A673 (cell line): Measurements from ENCODE around the gene CTF1. TPM values are rescaled to one million over a fixed set of nuclear protein-coding genes. Genes with fewer than 3 reads are reported as not detected.
A peak's percentile ranks its signal among the peaks of the same experiment; 100 is the strongest.

Source experiments
- BruUV-seq: library from RNA; stranded (reverse); fragments of 400-500 nt; replicated peaks from 2 replicates; lab custom pipeline; 2021; lab: Mats Ljungman, UMichigan
- CTCF ChIA-PET: fragments of 300-600 bp; sonication (Branson Sonifier 250); formaldehyde crosslinking; loops from one replicate; lab custom pipeline; 2022; ENCODE audit warnings: antibody characterized with exemption; lab: Charles Lee
- POLR2A ChIA-PET: fragments of 300-600 bp; sonication (Branson Sonifier 250); formaldehyde crosslinking; loops from one replicate; lab custom pipeline; 2022; ENCODE audit warnings: antibody characterized with exemption; ENCODE audit not compliant: low non-redundant PET; lab: Charles Lee
- DNase-seq: peaks from one replicate; pipeline ENCODE4 v3.0.0-alpha.2; 2015; ENCODE audit warnings: low spot score
- H3K27ac ChIP-seq: fragments of 200-600 bp; sonication (generic); 2 replicates; pipeline ENCODE4 v1.5.1; 2016; ENCODE audit warnings: mixed run types, low read depth, mild to moderate bottlenecking, mixed read lengths, antibody characterized with exemption, low read length; ENCODE audit not compliant: poor library complexity, severe bottlenecking
- H3K27me3 ChIP-seq: fragments of 200-600 bp; sonication (generic); replicated peaks from 2 replicates; pipeline ENCODE4 v1.6.1; 2017; ENCODE audit warnings: mixed run types, low read depth, mild to moderate bottlenecking, mixed read lengths, antibody characterized with exemption, low read length; ENCODE audit not compliant: insufficient read depth, poor library complexity
- H3K36me3 ChIP-seq: fragments of 200-600 bp; sonication (generic); 2 replicates; pipeline ENCODE4 v1.6.1; 2016; ENCODE audit warnings: mixed run types, mild to moderate bottlenecking, mixed read lengths, antibody characterized with exemption, low read length; ENCODE audit not compliant: insufficient read depth, poor library complexity, severe bottlenecking
- H3K4me1 ChIP-seq: fragments of 200-600 bp; sonication (generic); 2 replicates; pipeline ENCODE4 v1.6.1; 2017; ENCODE audit warnings: mixed run types, mild to moderate bottlenecking, mixed read lengths, antibody characterized with exemption, low read length; ENCODE audit not compliant: insufficient read depth, poor library complexity, severe bottlenecking
- H3K4me3 ChIP-seq: fragments of 200-600 bp; sonication (generic); 2 replicates; pipeline ENCODE4 v1.5.1; 2016; ENCODE audit warnings: low read depth, mixed run types, mild to moderate bottlenecking, mixed read lengths, low read length; ENCODE audit not compliant: poor library complexity, severe bottlenecking
- H3K9me3 ChIP-seq: fragments of 200-600 bp; sonication (generic); 2 replicates; pipeline ENCODE4 v1.6.1; 2016; ENCODE audit warnings: mixed run types, low read depth, mild to moderate bottlenecking, mixed read lengths, antibody characterized with exemption, low read length; ENCODE audit not compliant: poor library complexity, severe bottlenecking
- CTCF ChIP-seq: fragments of 300-800, 200-600 bp; sonication (generic); conservative IDR thresholded peaks from 2 replicates; pipeline ENCODE4 v1.5.1; 2017; ENCODE audit warnings: low read depth, mild to moderate bottlenecking, antibody characterized with exemption, low read length, moderate library complexity, mixed read lengths
- EZH2 ChIP-seq: fragments of 200-600 bp; sonication (generic); IDR thresholded peaks from 2 replicates; pipeline ENCODE4 v1.6.1; 2017; ENCODE audit warnings: borderline replicate concordance, low read depth, mild to moderate bottlenecking, mixed read lengths, antibody characterized with exemption, low read length; ENCODE audit not compliant: poor library complexity, severe bottlenecking
- intact Hi-C: fragments of 100-400 bp; cut with micrococcal nuclease; formaldehyde crosslinking; loops from one replicate; pipeline ENCODE4 v1.10.0; 2022; ENCODE audit not compliant: unreplicated experiment
- total RNA-seq: library from RNA; stranded (reverse); gene quantifications from 2 replicates; pipeline ENCODE4 v1.2.3, GENCODE V29; 2021

Gene CTF1
- total RNA-seq, 1 experiment from 2014 or later, result 1.4 TPM

- ChIA-PET CTCF (interaction anchor here (1.5 to 2.1 kb wide), 2 partner anchors 57 to 240 kb away, joined by 3 to 18 read pairs; no protein-coding TSS in a partner anchor), POLR2A (no interaction called here)
- intact Hi-C loops, result no loop called here
- no peaks in the 10 kb centered on the region for H3K36me3 ChIP-seq
- H3K9me3 ChIP-seq, result no peaks in the 10 kb centered on the region
- no peaks in the 10 kb centered on the region for H3K27me3 ChIP-seq
- H3K4me3 ChIP-seq, result peak overlapping the region; percentile 42
- BruUV-seq, result TSS peak; percentile 91
- TF ChIP-seq EZH2 (no peak), CTCF (no peak)
- DNase-seq, result peak; percentile 73
- peaks cover 22% of the 10 kb centered on the region for H3K4me1 ChIP-seq
- peak overlapping the region; percentile 82 for H3K27ac ChIP-seq
Measured at GRCh38 chr16:30902029-30902972, 5.9 kb downstream of the CTF1 start.

- CTCF ChIA-PET, result interaction anchor here (1.5 to 2.1 kb wide), 2 partner anchors 58 to 239 kb away, joined by 3 to 18 read pairs; no protein-coding TSS in a partner anchor
- DNase-seq, result no peak
- Histone ChIP-seq H3K4me1 (peaks cover 22% of the 10 kb centered on the region), H3K9me3 (no peaks in the 10 kb centered on the region), H3K4me3 (no peak overlapping the region), H3K27me3 (no peaks in the 10 kb centered on the region), H3K27ac (peak overlapping the region; percentile 82), H3K36me3 (no peaks in the 10 kb centered on the region)
- POLR2A ChIA-PET, result no interaction called here
- TF ChIP-seq CTCF (no peak), EZH2 (no peak)
- no TSS peak for BruUV-seq
- intact Hi-C loops, result no loop called here
Measured at GRCh38 chr16:30903002-30903401, 6.6 kb downstream of the CTF1 start.

- intact Hi-C loops, result no loop called here
- H3K4me3 ChIP-seq, result no peak overlapping the region
- BruUV-seq, result no TSS peak
- no peaks in the 10 kb centered on the region for H3K27me3 ChIP-seq
- H3K4me1 ChIP-seq, result peaks cover 22% of the 10 kb centered on the region
- H3K9me3 ChIP-seq, result no peaks in the 10 kb centered on the region
- H3K36me3 ChIP-seq, result no peaks in the 10 kb centered on the region
- CTCF ChIA-PET, result interaction anchor here (2.1 kb wide), 1 partner anchor 58 kb away, joined by 18 read pairs; no protein-coding TSS in a partner anchor
- no peak for TF ChIP-seq CTCF
- TF ChIP-seq EZH2, result no peak
- POLR2A ChIA-PET, result no interaction called here
- H3K27ac ChIP-seq, result peak overlapping the region; percentile 82
- DNase-seq, result peak; percentile 93
Measured at GRCh38 chr16:30903596-30903995, 7.2 kb downstream of the CTF1 start.
